Measurements from ENCODE around the gene KDM2B. TPM values are rescaled to one million over a fixed set of nuclear protein-coding genes. Genes with fewer than 3 reads are reported as not detected.

KDM2B gene
- total and polyA plus RNA-seq, 2 experiments from 2014 or later, result 13.6 to 22.7 TPM

DNA sequence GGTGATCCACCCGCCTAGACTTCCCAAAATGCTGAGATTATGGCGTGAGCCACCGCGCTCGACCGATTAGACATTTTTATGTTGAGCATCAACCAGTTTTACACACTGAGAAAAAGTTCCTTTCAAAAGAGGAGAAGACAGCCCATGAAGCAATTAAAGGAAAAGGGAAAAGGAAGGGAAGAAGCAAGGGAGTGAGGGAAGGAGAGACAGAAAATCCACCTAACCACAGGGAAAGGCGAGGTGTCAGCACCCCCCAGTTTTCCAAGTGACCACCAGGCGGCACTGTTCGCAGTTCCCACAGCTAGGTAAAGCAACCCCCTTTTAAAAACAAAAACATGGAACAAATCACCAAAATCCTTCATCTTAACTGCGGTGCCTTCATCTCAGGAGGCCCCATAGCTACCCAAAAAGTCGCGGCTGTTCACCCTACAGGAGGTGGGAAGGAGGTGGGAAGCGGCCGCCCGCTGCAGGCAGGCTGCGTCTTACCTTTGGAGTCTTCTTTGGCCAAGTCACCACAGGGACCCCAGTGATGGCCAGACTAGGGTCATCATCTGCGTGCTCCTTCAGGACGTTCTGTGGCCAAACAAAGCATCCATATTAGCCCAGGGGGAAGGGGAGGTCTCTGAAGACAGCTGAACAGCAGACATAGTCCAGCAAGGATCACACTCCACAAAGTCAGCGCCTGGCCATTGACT lies 86.6 kb downstream of the KDM2B start:
- H3K4me2 ChIP-seq, result no peak overlapping the region
- no peaks in the 10 kb centered on the region for H3K9me3 ChIP-seq (ENCODE audit: low read depth)
- H2AFZ ChIP-seq, result no peak overlapping the region
- H3K9me2 ChIP-seq (replicated peaks; ENCODE audit: insufficient read depth), result no peaks in the 10 kb centered on the region
- TF ChIP-seq EZH2 (IDR thresholded peaks at IDR 0.05; ENCODE audit: borderline replicate concordance) (no peak), EZH2phosphoT487 (IDR thresholded peaks at IDR 0.05; ENCODE audit: low read depth, severe bottlenecking, unreplicated experiment) (no peak)
- TF ChIP-seq, protein P1, sequence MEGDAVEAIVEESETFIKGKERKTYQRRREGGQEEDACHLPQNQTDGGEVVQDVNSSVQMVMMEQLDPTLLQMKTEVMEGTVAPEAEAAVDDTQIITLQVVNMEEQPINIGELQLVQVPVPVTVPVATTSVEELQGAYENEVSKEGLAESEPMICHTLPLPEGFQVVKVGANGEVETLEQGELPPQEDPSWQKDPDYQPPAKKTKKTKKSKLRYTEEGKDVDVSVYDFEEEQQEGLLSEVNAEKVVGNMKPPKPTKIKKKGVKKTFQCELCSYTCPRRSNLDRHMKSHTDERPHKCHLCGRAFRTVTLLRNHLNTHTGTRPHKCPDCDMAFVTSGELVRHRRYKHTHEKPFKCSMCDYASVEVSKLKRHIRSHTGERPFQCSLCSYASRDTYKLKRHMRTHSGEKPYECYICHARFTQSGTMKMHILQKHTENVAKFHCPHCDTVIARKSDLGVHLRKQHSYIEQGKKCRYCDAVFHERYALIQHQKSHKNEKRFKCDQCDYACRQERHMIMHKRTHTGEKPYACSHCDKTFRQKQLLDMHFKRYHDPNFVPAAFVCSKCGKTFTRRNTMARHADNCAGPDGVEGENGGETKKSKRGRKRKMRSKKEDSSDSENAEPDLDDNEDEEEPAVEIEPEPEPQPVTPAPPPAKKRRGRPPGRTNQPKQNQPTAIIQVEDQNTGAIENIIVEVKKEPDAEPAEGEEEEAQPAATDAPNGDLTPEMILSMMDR (IDR thresholded peaks at IDR 0.05; ENCODE audit: poor library complexity), result peak; percentile 63
- H3K27ac ChIP-seq, result no peak overlapping the region
- no peaks in the 10 kb centered on the region for H3K27me3 ChIP-seq
- WGBS (ENCODE audit: low lambda C conversion rate, missing lambda C conversion rate), result 84% methylated on average over 19 of the region's 19 CpGs
- no peaks in the 10 kb centered on the region for H4K20me1 ChIP-seq (ENCODE audit: insufficient read depth, poor library complexity, severe bottlenecking)
- H3K4me1 ChIP-seq (ENCODE audit: insufficient read depth), result no peaks in the 10 kb centered on the region
- no peak overlapping the region for H3K4me3 ChIP-seq
- no peaks in the 10 kb centered on the region for H3K79me2 ChIP-seq
- DNase-seq (ENCODE audit: low spot score), result peak; percentile 35
- no peaks in the 10 kb centered on the region for H3K36me3 ChIP-seq (replicated peaks; ENCODE audit: insufficient read depth, low read depth)

DNA sequence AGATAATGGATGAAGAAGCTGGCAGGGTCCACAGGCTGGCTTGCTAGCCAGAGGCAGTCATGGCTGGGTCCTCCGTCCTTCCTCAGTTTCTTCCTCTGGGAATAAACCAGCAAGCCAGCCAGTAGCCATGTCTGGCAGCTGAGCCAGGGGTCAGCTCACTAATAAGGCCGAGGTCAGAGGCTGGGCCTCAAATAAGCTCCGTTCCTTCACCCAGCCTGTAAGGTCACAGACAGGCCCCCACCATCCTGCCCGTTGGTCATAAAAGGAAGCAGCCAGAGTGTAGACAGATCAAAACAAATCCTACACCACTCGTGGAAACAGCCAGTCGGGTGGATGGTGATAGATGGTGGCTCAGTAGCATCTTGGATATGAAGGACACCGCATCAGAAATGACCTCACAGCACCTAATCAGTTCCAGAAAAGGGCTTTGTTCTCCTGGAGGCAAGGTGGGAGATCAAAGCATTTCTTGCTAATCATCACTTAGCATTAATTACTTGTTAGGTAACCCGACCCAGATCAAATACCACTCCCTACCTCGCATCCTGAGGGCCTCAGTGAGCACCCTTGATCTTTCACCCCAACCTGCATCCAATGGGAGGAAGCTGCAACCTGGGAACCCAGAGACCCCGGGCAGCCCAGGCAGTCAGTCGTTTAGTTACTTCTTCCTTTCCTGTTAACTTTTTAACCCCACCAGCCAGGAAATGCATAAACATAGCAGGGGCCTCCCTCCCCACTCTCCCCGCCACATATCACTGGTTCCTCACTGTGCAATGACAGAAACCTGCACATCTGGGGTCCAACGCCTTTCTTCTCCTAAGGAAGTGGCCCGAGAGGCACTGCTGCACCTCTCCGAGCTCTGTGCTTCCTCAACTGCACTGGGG lies 90.2 kb downstream of the KDM2B start:
- WGBS (ENCODE audit: low lambda C conversion rate, missing lambda C conversion rate), result 47% methylated on average over 15 of the region's 15 CpGs
- H3K36me3 ChIP-seq (replicated peaks; ENCODE audit: insufficient read depth, low read depth), result no peaks in the 10 kb centered on the region
- H3K4me2 ChIP-seq, result no peak overlapping the region
- H3K27me3 ChIP-seq, result no peaks in the 10 kb centered on the region
- no peak overlapping the region for H3K27ac ChIP-seq
- no peaks in the 10 kb centered on the region for H3K9me3 ChIP-seq (ENCODE audit: low read depth)
- no peaks in the 10 kb centered on the region for H3K79me2 ChIP-seq
- TF ChIP-seq EZH2phosphoT487 (IDR thresholded peaks at IDR 0.05; ENCODE audit: low read depth, severe bottlenecking, unreplicated experiment) (no peak), EZH2 (IDR thresholded peaks at IDR 0.05; ENCODE audit: borderline replicate concordance) (no peak)
- TF ChIP-seq, protein P1 (IDR thresholded peaks at IDR 0.05; ENCODE audit: poor library complexity), result no peak
- DNase-seq (ENCODE audit: low spot score), result no peak
- H3K4me3 ChIP-seq, result no peak overlapping the region
- no peaks in the 10 kb centered on the region for H3K9me2 ChIP-seq (replicated peaks; ENCODE audit: insufficient read depth)
- no peak overlapping the region for H2AFZ ChIP-seq
- no peaks in the 10 kb centered on the region for H4K20me1 ChIP-seq (ENCODE audit: insufficient read depth, poor library complexity, severe bottlenecking)
- no peaks in the 10 kb centered on the region for H3K4me1 ChIP-seq (ENCODE audit: insufficient read depth)

DNA sequence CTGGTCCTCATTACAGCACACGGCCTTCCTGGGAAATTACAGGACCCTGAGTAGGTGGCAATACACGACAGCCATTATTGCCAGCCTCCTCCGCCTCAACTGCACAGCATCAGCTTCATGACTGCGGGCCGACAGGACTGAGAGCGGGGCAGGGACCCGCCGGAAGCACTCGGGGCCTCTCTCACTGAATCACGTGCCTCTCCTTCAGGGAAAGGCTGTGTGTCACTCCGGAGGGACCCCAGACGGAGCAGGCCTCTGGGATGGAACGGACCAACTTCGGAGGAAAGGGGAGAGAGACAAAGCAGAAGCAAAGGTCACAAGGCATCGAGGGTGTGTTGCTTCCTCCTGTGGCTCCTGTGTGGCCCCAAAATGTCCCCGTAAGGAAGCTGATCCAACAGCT lies 90.9 kb downstream of the KDM2B start:
- no peaks in the 10 kb centered on the region for H3K79me2 ChIP-seq
- H3K9me3 ChIP-seq (ENCODE audit: low read depth), result no peaks in the 10 kb centered on the region
- no peaks in the 10 kb centered on the region for H4K20me1 ChIP-seq (ENCODE audit: insufficient read depth, poor library complexity, severe bottlenecking)
- H3K27ac ChIP-seq, result no peak overlapping the region
- 86% methylated on average over 16 of the region's 16 CpGs for WGBS (ENCODE audit: low lambda C conversion rate, missing lambda C conversion rate)
- no peaks in the 10 kb centered on the region for H3K4me1 ChIP-seq (ENCODE audit: insufficient read depth)
- no peak for TF ChIP-seq EZH2 (IDR thresholded peaks at IDR 0.05; ENCODE audit: borderline replicate concordance)
- TF ChIP-seq, protein P1 (IDR thresholded peaks at IDR 0.05; ENCODE audit: poor library complexity), result no peak
- no peak overlapping the region for H2AFZ ChIP-seq
- H3K27me3 ChIP-seq, result no peaks in the 10 kb centered on the region
- no peaks in the 10 kb centered on the region for H3K9me2 ChIP-seq (replicated peaks; ENCODE audit: insufficient read depth)
- H3K36me3 ChIP-seq (replicated peaks; ENCODE audit: insufficient read depth, low read depth), result no peaks in the 10 kb centered on the region
- no peak for DNase-seq (ENCODE audit: low spot score)
- no peak overlapping the region for H3K4me3 ChIP-seq
- H3K4me2 ChIP-seq, result no peak overlapping the region
